Osteoblast (primary cell): Measurements from ENCODE around the gene P2RX6. TPM values are rescaled to one million over a fixed set of nuclear protein-coding genes. Genes with fewer than 3 reads are reported as not detected.
A peak's percentile ranks its signal among the peaks of the same experiment; 100 is the strongest.

Source experiments
- DNase-seq: peaks from one replicate; pipeline ENCODE4 v3.0.0; 2011; ENCODE audit warnings: low spot score, mixed read lengths; ENCODE audit not compliant: insufficient read length; ENCODE audit errors: missing footprints
- H2AFZ ChIP-seq: 2 replicates; pipeline ENCODE4 v1.6.0; 2011; ENCODE audit warnings: mild to moderate bottlenecking, low read length
- H3K27ac ChIP-seq: 2 replicates; pipeline ENCODE4 v1.5.1; 2011; ENCODE audit warnings: mild to moderate bottlenecking, low read depth, low read length, moderate library complexity
- H3K27me3 ChIP-seq: 2 replicates; pipeline ENCODE4 v1.6.0; 2012; ENCODE audit warnings: mild to moderate bottlenecking, control low read depth, inconsistent platforms, low read length, moderate library complexity; ENCODE audit not compliant: insufficient read depth
- H3K36me3 ChIP-seq: 2 replicates; pipeline ENCODE4 v1.5.1; 2011; ENCODE audit warnings: mild to moderate bottlenecking, low read length, control low read depth, moderate library complexity; ENCODE audit not compliant: insufficient read depth
- H3K4me1 ChIP-seq: 2 replicates; pipeline ENCODE4 v1.5.1; 2011; ENCODE audit warnings: mild to moderate bottlenecking, low read length, control low read depth, moderate library complexity; ENCODE audit not compliant: insufficient read depth
- H3K4me2 ChIP-seq: 2 replicates; pipeline ENCODE4 v1.6.0; 2011; ENCODE audit warnings: mild to moderate bottlenecking, low read length; ENCODE audit not compliant: insufficient read depth
- H3K4me3 ChIP-seq: fragments of 200-600 bp; sonication (generic); 3 replicates; pipeline ENCODE4 v1.5.1; 2012; ENCODE audit warnings: mild to moderate bottlenecking, low read length, inconsistent platforms; ENCODE audit not compliant: insufficient read depth
- H3K79me2 ChIP-seq: 2 replicates; pipeline ENCODE4 v1.6.0; 2012; ENCODE audit warnings: mild to moderate bottlenecking, low read length, control low read depth, inconsistent platforms; ENCODE audit not compliant: insufficient read depth
- H3K9me3 ChIP-seq: 2 replicates; pipeline ENCODE4 v1.5.1; 2011; ENCODE audit warnings: low read depth, low read length, control low read depth
- H4K20me1 ChIP-seq: 2 replicates; pipeline ENCODE4 v1.6.0; 2012; ENCODE audit warnings: mild to moderate bottlenecking, low read length, control low read depth; ENCODE audit not compliant: insufficient read depth
- total RNA-seq: library from RNA; depleted of rRNA; stranded (reverse); fragments of >200 nt; gene quantifications from 2 replicates; pipeline ENCODE4 v1.2.3, GENCODE V29; 2012
- TF ChIP-seq, protein P1 (sequence below): IDR thresholded peaks from 2 replicates; pipeline ENCODE4 v1.5.1; 2011; ENCODE audit warnings: mild to moderate bottlenecking, low read depth, low read length, moderate library complexity; ENCODE audit errors: extremely low read depth

The P2RX6 gene
- total RNA-seq, 1 donor = 5.1 TPM

GRCh38 chr22:21030621-21031544 is 15.9 kb downstream of the P2RX6 start:
- Histone ChIP-seq H3K9me3 (no peaks in the 10 kb centered on the region), H3K27me3 (peaks cover 32% of the 10 kb centered on the region)

GRCh38 chr22:21031545-21032036 is 16.6 kb downstream of the P2RX6 start:
- TF ChIP-seq, protein P1, sequence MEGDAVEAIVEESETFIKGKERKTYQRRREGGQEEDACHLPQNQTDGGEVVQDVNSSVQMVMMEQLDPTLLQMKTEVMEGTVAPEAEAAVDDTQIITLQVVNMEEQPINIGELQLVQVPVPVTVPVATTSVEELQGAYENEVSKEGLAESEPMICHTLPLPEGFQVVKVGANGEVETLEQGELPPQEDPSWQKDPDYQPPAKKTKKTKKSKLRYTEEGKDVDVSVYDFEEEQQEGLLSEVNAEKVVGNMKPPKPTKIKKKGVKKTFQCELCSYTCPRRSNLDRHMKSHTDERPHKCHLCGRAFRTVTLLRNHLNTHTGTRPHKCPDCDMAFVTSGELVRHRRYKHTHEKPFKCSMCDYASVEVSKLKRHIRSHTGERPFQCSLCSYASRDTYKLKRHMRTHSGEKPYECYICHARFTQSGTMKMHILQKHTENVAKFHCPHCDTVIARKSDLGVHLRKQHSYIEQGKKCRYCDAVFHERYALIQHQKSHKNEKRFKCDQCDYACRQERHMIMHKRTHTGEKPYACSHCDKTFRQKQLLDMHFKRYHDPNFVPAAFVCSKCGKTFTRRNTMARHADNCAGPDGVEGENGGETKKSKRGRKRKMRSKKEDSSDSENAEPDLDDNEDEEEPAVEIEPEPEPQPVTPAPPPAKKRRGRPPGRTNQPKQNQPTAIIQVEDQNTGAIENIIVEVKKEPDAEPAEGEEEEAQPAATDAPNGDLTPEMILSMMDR = no peak
- H3K79me2 ChIP-seq = no peaks in the 10 kb centered on the region
- no peak overlapping the region for H3K4me2 ChIP-seq
- peaks cover 8% of the 10 kb centered on the region for H3K4me1 ChIP-seq
- H3K36me3 ChIP-seq = no peaks in the 10 kb centered on the region
- peak; percentile 78 for DNase-seq
- H3K4me3 ChIP-seq = no peak overlapping the region
- no peaks in the 10 kb centered on the region for H3K9me3 ChIP-seq
- H3K27ac ChIP-seq = no peak overlapping the region
- H2AFZ ChIP-seq = no peak overlapping the region
- H3K27me3 ChIP-seq = peaks cover 32% of the 10 kb centered on the region
- H4K20me1 ChIP-seq = no peaks in the 10 kb centered on the region

More at GRCh38 chr22:21030621-21031544, 15.9 kb downstream of the P2RX6 start:
- TF ChIP-seq, protein P1 = no peak
- Histone ChIP-seq H3K79me2 (no peaks in the 10 kb centered on the region), H3K27ac (no peak overlapping the region), H2AFZ (no peak overlapping the region), H3K4me3 (no peak overlapping the region), H3K4me1 (peaks cover 8% of the 10 kb centered on the region), H3K36me3 (no peaks in the 10 kb centered on the region), H3K4me2 (no peak overlapping the region), H4K20me1 (no peaks in the 10 kb centered on the region)
- peak; percentile 80 for DNase-seq

DNA sequence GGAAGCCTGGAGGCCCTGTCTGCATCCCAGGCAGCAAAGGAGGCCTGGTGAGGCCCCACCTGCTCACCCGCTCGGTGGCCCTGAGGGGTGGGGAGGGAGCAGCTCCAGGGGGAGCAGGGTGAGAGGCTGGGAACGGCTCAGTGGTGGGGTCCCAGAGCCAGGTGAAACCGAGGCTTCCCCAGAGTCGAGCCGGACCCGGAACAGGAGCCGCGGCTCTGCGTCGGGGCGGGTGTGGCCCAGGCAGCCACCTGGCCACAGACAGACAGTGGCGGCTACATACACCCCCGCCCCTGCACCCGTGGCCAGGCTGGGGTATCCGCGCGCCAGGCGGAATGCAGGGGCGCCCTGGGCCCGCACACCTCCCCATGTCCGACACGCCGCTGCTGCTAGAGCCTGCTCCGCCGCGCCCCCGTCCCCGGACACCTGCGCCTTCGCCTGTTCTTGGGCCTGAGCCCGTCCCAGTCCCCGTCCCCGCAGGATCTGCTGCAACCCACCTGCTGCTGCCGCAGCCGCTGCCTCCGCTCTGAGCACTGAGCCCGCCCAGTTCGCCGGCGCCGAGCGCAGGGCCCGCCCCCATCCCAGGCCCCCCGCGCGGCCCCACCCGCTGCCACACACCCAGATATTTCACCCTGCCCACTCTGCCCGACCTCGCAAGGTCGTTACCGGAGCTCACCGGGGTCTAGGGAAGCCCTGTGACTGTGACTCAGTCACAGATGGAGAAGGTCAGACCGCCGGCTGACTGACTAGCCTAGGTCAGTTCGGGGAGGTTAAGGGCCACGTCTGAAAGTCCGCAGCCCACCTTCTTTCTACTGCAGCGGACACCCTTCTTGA is 17.3 kb downstream of the P2RX6 start, which contains the start of gene SLC7A4:
TSS of gene SLC7A4 (minus strand) at position 525 of the 831 bp plus-strand sequence. CDS start 749 bp downstream, outside the sequence.
- Histone ChIP-seq H2AFZ (no peak within 1 kb of the TSS), H3K79me2 (no peaks in the 10 kb centered on the region), H3K27me3 (peaks cover 32% of the 10 kb centered on the region), H3K36me3 (no peaks in the 10 kb centered on the region), H3K4me1 (peaks cover 6% of the 10 kb centered on the region), H3K4me2 (peak within 1 kb of the TSS; percentile 53), H3K4me3 (peak within 1 kb of the TSS; percentile 40), H3K27ac (no peak within 1 kb of the TSS), H4K20me1 (no peaks in the 10 kb centered on the region), H3K9me3 (no peaks in the 10 kb centered on the region)
- TF ChIP-seq, protein P1 = no peak
- peak; percentile 80 for DNase-seq
